Panc1 (cell line): ENCODE measurements around the gene FKRP. TPM values are rescaled to one million over a fixed set of nuclear protein-coding genes. Genes with fewer than 3 reads are reported as not detected.

Source experiments
- ATAC-seq: fragments of 200-7000 bp; cut with Tn5 transposase; 2 replicates; pipeline ENCODE4 v1.9.1; 2020; ENCODE audit warnings: mild to moderate bottlenecking, moderate library complexity
- BruUV-seq: library from RNA; stranded (reverse); fragments of 400-500 nt; replicated peaks from 2 replicates; lab custom pipeline; 2021; lab: Mats Ljungman, UMichigan
- CTCF ChIA-PET: fragments of 300-600 bp; sonication (Branson Sonifier 250); formaldehyde crosslinking; loops from one replicate; lab custom pipeline; 2022; ENCODE audit warnings: antibody characterized with exemption; lab: Charles Lee
- POLR2A ChIA-PET: fragments of 300-600 bp; sonication (Branson Sonifier 250); formaldehyde crosslinking; loops from one replicate; lab custom pipeline; 2022; ENCODE audit warnings: antibody characterized with exemption; lab: Charles Lee
- DNase-seq: peaks from one replicate; pipeline ENCODE4 v3.0.0-alpha.2; 2010; ENCODE audit warnings: low read depth, low spot score
- H3K27ac ChIP-seq: 2 replicates; pipeline ENCODE4 v1.5.1; 2011; ENCODE audit warnings: mild to moderate bottlenecking, low read length, inconsistent platforms
- H3K27me3 ChIP-seq: fragments of 200-500 bp; sonication (Bioruptor generic); 2 replicates; pipeline ENCODE4 v1.6.0; 2014; ENCODE audit warnings: low read length, inconsistent platforms; ENCODE audit not compliant: control insufficient read depth, insufficient read depth
- H3K36me3 ChIP-seq: fragments of 200-500 bp; sonication (Bioruptor generic); 2 replicates; pipeline ENCODE4 v1.5.1; 2014; ENCODE audit warnings: inconsistent platforms, mild to moderate bottlenecking, low read length, moderate library complexity; ENCODE audit not compliant: control insufficient read depth, insufficient read depth
- H3K4me1 ChIP-seq: 2 replicates; pipeline ENCODE4 v1.5.1; 2011; ENCODE audit warnings: inconsistent platforms, mild to moderate bottlenecking, low read length, moderate library complexity; ENCODE audit not compliant: control insufficient read depth, insufficient read depth
- H3K4me3 ChIP-seq, 2 experiments: 2 replicates each; pipeline ENCODE4 v1.5.1; 2011 to 2012; ENCODE audit warnings: low read depth in 2 of 2, low read length in 2 of 2, mild to moderate bottlenecking in 2 of 2, inconsistent platforms in 1 of 2, moderate library complexity in 1 of 2
- H3K9me3 ChIP-seq: fragments of 200-500 bp; sonication (Bioruptor generic); 2 replicates; pipeline ENCODE4 v1.5.1; 2014; ENCODE audit warnings: low read depth, mild to moderate bottlenecking, inconsistent platforms, low read length, moderate library complexity; ENCODE audit not compliant: control insufficient read depth, insufficient read depth
- CTCF ChIP-seq: fragments of 450-650 bp; IDR thresholded peaks from 2 replicates; pipeline ENCODE4 v1.5.1; 2017; ENCODE audit warnings: mild to moderate bottlenecking
- POLR2AphosphoS5 ChIP-seq: IDR thresholded peaks from 2 replicates; pipeline ENCODE4 v1.6.1; 2012; ENCODE audit warnings: mild to moderate bottlenecking, low read depth, low read length, moderate library complexity
- REST ChIP-seq, 2 experiments: IDR thresholded peaks; 2 replicates each; pipeline ENCODE4 v1.6.1; 2011 to 2012; ENCODE audit warnings: low read depth in 2 of 2, control low read depth in 1 of 2, low read length in 1 of 2, mild to moderate bottlenecking in 1 of 2, moderate library complexity in 1 of 2; ENCODE audit not compliant: insufficient read depth in 1 of 2
- SIN3A ChIP-seq: IDR thresholded peaks from 2 replicates; pipeline ENCODE4 v1.6.1; 2012; ENCODE audit warnings: low read depth, mild to moderate bottlenecking, low read length, moderate library complexity, borderline replicate concordance; ENCODE audit not compliant: insufficient read depth
- TCF7L2 ChIP-seq: IDR thresholded peaks from 2 replicates; pipeline ENCODE4 v1.6.1; 2011; ENCODE audit warnings: mild to moderate bottlenecking, low read depth, low read length, inconsistent platforms
- in situ Hi-C: cut with HindIII; loops from 2 replicates; pipeline ENCODE4 v1.10.0; 2016; ENCODE audit warnings: low sequenced_read_pairs, low pct_unique_long_range_greater_than_20kb
- intact Hi-C: fragments of 100-400 bp; cut with micrococcal nuclease; formaldehyde crosslinking; loops from one replicate; pipeline ENCODE4 v1.10.0; 2022; ENCODE audit not compliant: unreplicated experiment
- total RNA-seq: library from RNA; stranded (reverse); gene quantifications from one replicate; pipeline ENCODE4 v1.2.1, GENCODE V29; 2021; ENCODE audit not compliant: unreplicated experiment

FKRP gene
- total RNA-seq, 1 experiment from 2014 or later: 21.6 TPM

- intact Hi-C loops: no loop called here
- Histone ChIP-seq H3K36me3 (peaks cover under 1% of the 10 kb centered on the region; the same call in 1 of the 2 replicates), H3K4me1 (peaks cover 5% of the 10 kb centered on the region), H3K4me3 (no peak overlapping the region), H3K9me3 (no peaks in the 10 kb centered on the region), H3K27me3 (no peaks in the 10 kb centered on the region), H3K27ac (no peak overlapping the region)
- CTCF ChIA-PET: no interaction called here
- TF ChIP-seq TCF7L2: no peak
- ATAC-seq (no peak), DNase-seq (no peak)
- in situ Hi-C loops: no loop called here
- BruUV-seq: no TSS peak
- POLR2A ChIA-PET: no interaction called here
These were observed 24.4 kb upstream of the FKRP start for GRCh38 chr19:46721269-46722003.

GRCh38 chr19:46722004-46722380 is 23.9 kb upstream of the FKRP start:
- intact Hi-C loops: no loop called here
- H3K27me3 ChIP-seq: no peaks in the 10 kb centered on the region
- H3K4me1 ChIP-seq: peaks cover 5% of the 10 kb centered on the region
- H3K4me3 ChIP-seq: no peak overlapping the region
- H3K9me3 ChIP-seq: no peaks in the 10 kb centered on the region
- ATAC-seq (no peak), DNase-seq (no peak)
- in situ Hi-C loops: no loop called here
- CTCF ChIA-PET: no interaction called here
- TF ChIP-seq CTCF (no peak), REST (IDR thresholded peaks at IDR 0.05; ENCODE audit: insufficient read depth in 1 of 2, low read depth in 2 of 2, low read length in 1 of 2) (no peak), SIN3A (no peak), TCF7L2 (no peak), POLR2AphosphoS5 (no peak)
- H3K36me3 ChIP-seq: no peaks in the 10 kb centered on the region
- no peak overlapping the region for H3K27ac ChIP-seq
- BruUV-seq: no TSS peak
- POLR2A ChIA-PET: no interaction called here

- BruUV-seq: no TSS peak
- no peaks in the 10 kb centered on the region for H3K27me3 ChIP-seq
- in situ Hi-C loops: no loop called here
- TF ChIP-seq TCF7L2: no peak
- TF ChIP-seq POLR2AphosphoS5: no peak
- TF ChIP-seq CTCF: no peak
- no peak for TF ChIP-seq REST (IDR thresholded peaks at IDR 0.05; ENCODE audit: insufficient read depth in 1 of 2, low read depth in 2 of 2, low read length in 1 of 2)
- TF ChIP-seq SIN3A: no peak
- intact Hi-C loops: no loop called here
- H3K27ac ChIP-seq: no peak overlapping the region
- H3K9me3 ChIP-seq: no peaks in the 10 kb centered on the region
- CTCF ChIA-PET: no interaction called here
- ATAC-seq (no peak), DNase-seq (no peak)
- POLR2A ChIA-PET: no interaction called here
- peaks cover 5% of the 10 kb centered on the region for H3K4me1 ChIP-seq
- no peak overlapping the region for H3K4me3 ChIP-seq
- H3K36me3 ChIP-seq: no peaks in the 10 kb centered on the region
These were observed 23.3 kb upstream of the FKRP start for GRCh38 chr19:46722421-46723022.
